ENCODE measurements around the gene CDKN1A.
A peak's percentile ranks its signal among the peaks of the same experiment; 100 is the strongest.
"Not testable (repeated sequence)": the region's sequence is repeated elsewhere in the genome, so short reads cannot be mapped to it uniquely, and the experiment has no call there.

CDKN1A gene

DNA sequence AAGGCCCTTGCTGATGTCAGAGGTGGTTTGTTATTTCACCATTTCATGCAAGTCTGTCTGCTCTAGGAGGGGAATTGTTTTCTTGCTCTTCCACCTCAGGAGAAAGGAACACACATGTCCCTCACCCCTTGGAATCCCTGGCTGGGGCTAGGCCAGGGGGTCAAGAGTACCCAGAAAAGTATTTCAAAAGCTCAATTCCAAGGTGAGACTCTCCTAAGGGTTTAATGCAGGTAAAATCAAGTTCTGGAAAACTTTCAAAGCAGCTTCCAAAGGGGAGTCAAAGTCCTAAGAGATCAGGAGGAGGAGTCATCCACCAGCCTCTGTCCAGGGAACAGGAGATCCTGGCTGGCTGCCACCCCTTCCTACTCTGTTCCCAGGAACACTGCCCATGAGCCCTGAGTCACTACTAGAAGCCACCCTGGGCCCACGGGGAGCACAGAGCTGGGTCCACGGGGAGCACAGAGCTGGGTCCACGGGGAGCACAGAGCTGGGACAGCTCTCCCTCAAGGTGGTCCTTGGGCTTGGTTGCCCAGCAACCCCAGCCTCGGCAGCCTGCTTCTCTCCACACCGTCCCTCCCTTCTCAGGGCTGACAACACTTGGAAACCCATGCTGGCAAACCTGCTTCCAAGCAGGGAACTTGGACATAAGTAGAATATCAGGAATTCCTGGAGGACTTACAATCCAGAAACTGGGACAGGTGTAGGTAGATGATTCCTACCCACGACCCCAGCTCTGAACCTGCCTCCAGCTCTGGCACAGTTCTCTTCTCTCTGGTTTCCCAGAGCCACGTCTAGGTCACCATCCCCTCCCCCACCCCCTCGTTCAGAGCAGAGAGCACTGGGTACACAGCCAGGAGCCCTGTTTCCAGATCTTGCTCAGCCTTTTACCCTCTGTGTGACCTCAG is 35.3 kb upstream of the CDKN1A start:
- TF ChIP-seq, protein P1, sequence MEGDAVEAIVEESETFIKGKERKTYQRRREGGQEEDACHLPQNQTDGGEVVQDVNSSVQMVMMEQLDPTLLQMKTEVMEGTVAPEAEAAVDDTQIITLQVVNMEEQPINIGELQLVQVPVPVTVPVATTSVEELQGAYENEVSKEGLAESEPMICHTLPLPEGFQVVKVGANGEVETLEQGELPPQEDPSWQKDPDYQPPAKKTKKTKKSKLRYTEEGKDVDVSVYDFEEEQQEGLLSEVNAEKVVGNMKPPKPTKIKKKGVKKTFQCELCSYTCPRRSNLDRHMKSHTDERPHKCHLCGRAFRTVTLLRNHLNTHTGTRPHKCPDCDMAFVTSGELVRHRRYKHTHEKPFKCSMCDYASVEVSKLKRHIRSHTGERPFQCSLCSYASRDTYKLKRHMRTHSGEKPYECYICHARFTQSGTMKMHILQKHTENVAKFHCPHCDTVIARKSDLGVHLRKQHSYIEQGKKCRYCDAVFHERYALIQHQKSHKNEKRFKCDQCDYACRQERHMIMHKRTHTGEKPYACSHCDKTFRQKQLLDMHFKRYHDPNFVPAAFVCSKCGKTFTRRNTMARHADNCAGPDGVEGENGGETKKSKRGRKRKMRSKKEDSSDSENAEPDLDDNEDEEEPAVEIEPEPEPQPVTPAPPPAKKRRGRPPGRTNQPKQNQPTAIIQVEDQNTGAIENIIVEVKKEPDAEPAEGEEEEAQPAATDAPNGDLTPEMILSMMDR (IDR thresholded peaks at IDR 0.05; ENCODE audit: control insufficient read depth, insufficient read depth, low read depth, low read length, missing control alignments): no peak
- peak; percentile 61 for DNase-seq (ENCODE audit: low read depth)
- H3K4me3 ChIP-seq (ENCODE audit: control insufficient read depth, low read depth, low read length): no peak overlapping the region

DNA sequence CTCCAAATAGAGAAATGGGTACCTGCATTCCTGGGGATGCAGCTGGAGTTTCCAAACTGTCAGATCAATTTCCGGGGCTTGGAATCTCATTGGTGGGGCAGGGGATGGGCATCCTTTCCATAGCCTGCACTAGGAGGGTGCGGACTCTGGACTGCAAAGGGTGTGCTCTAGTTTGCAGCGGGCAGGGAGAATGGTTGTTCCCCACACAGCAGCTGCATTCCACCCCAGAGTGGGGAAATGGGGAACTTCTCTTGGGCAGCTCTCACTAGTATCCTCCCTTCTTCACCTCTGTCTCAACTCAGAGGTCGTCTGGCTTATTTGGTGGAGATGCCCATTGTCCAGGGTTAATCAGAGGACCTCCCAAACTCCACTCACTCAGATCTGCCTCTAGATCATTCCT is 34.5 kb upstream of the CDKN1A start:
- TF ChIP-seq, protein P1 (IDR thresholded peaks at IDR 0.05; ENCODE audit: control insufficient read depth, insufficient read depth, low read depth, low read length, missing control alignments): no peak
- no peak for DNase-seq (ENCODE audit: low read depth)
- no peak overlapping the region for H3K4me3 ChIP-seq (ENCODE audit: control insufficient read depth, low read depth, low read length)

DNA sequence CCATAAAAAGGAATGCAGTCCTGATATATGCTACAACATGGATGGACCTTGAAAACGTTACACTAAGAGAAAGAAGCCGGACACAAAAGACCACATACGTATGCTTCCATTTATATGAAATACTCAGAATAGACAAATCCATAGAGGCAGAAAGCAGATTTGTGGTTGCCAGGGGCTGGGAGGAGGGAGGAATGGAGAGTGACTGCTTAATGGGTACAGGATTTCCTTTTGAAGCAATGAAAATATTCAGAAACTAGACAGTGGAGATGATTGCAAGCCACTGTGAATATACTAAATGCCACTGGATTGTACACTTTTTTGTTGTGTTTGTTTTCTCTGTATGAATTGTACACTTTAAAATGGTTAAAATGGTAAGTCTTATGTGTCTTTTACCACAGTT is 29.4 kb upstream of the CDKN1A start:
- TF ChIP-seq, protein P1 (IDR thresholded peaks at IDR 0.05; ENCODE audit: control insufficient read depth, insufficient read depth, low read depth, low read length, missing control alignments): no peak
- H3K4me3 ChIP-seq (ENCODE audit: control insufficient read depth, low read depth, low read length): no peak overlapping the region
- DNase-seq (ENCODE audit: low read depth): no peak

DNA sequence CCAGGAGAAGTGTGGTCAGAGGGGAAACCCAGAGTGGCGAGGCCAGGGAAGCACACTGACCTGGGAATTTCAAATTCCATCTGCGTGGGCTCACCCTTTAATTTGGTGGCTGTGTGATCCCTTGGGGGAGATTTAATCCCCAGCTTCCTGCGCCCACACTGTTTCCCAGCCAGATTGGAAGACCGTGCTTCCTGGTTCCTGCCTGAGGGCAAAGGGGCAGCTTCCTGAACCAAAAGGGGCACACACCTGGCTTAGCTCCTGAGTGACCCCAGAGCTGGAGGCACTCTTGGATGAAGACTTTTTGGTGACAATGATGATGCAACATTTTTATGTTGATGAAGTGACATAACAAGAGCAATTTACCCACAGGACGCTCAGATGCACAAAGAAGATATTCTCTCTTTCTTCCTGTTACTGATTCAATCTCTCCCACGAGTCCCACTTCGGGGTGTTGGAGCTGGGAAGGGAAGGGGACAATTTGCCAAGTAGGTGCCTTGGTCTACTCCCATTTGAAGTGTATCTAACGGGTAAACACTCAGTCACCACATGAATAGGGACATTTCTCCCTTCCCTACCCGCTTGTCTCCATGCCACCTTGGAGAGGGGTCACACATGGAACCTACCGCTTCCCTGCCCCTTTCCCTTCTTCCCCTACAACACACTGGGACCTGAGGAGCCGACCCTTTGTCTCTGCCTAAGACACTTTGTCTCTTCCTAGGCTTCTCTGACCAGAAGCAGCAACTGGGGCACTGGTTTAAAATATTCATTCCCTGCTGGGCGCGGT is 28.6 kb upstream of the CDKN1A start:
- H3K4me3 ChIP-seq (ENCODE audit: control insufficient read depth, low read depth, low read length): no peak overlapping the region
- DNase-seq (ENCODE audit: low read depth): no peak
- TF ChIP-seq, protein P1 (IDR thresholded peaks at IDR 0.05; ENCODE audit: control insufficient read depth, insufficient read depth, low read depth, low read length, missing control alignments): no peak

DNA sequence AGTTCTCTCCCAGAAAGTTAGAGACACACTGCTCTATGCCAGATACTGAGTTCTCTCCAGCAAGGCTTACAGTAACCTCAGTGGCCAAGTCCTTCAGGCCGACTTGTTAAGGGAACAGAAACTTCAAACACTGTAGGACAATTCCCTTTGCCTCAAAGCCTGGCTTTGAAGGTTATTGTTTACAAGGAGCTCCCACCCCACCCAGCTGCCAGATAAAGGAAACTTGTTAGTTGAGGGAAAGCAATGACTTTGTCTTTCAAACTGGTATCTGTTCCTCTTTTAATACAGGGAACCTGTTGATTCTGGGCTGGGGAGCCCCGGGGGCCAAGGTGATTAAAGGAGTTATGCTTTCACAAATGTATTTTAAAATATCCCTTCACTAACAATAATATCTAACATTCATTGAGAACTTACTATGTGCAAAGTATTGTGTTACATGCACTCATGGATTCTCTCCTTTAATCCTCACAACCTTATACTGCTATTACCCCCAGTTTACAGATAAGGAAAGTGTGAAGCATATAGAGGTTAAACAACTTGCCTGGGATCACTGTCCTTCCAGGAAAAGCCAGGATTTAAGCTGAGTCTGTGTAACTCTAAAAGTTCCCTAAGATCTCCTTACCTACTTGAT is 27.6 kb upstream of the CDKN1A start:
- no peak overlapping the region for H3K4me3 ChIP-seq (ENCODE audit: control insufficient read depth, low read depth, low read length)
- no peak for DNase-seq (ENCODE audit: low read depth)
- TF ChIP-seq, protein P1 (IDR thresholded peaks at IDR 0.05; ENCODE audit: control insufficient read depth, insufficient read depth, low read depth, low read length, missing control alignments): no peak

DNA sequence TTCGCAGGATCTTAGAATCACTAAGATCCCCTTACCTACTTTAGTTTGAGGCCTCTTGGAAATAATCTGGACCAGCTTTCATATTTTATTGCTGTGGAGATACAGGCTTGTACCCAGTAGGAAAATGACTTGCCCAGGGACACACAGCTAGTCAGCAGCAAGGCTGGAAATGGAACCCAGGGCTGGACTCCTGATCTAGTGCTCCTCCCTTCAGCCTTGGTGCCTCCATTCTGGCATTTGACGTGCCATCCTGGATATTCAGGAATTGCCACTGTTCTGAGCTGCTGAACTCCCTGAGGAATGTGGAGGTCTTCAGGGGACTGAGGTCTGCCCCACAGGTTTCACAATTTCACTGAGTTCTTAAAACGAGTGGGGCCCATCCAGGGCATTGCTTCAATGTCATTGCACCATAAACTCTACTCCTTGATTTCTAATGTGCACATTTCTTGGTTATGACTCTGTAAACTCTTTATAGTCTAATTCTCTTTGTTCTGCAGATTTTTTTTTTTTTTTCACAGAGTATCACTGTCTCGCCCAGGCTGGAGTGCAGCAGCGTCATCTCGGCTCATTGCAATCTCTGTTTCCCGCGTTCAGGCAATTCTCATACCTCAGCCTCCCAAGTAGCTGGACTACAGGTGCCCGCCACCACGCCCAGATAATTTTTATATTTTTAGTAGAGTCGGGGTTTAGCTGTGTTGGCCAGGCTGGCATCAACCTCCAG is 26.7 kb upstream of the CDKN1A start:
- TF ChIP-seq, protein P1 (IDR thresholded peaks at IDR 0.05; ENCODE audit: control insufficient read depth, insufficient read depth, low read depth, low read length, missing control alignments): no peak
- H3K4me3 ChIP-seq (ENCODE audit: control insufficient read depth, low read depth, low read length): no peak overlapping the region
- DNase-seq (ENCODE audit: low read depth): no peak

DNA sequence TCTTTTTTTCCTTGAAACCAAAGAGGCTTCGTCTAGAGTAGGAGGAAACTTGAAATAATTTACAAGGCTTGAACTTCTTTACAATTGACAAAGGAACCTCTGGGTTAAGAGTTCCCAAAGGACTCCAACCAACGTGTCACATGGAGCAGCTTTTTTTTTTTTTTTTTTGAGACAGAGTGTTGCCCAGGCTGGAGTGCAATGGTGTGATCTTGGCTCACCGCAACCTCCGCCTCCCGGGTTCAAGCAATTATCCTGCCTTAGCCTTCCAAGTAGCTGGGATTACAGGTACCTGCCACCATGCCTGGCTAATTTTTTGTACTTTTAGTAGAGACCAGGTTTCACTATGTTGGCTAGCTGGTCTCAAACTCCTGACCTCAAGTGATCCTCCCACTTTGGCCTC is 24.0 kb upstream of the CDKN1A start:
- not testable (repeated sequence) for DNase-seq (ENCODE audit: low read depth); H3K4me3 ChIP-seq (ENCODE audit: control insufficient read depth, low read depth, low read length)
